GM20431 (cell line): ENCODE results near the gene SLC9A9.

Experiments used
- in situ Hi-C: fragments of 300-500 bp; cut with MseI, MboI; formaldehyde crosslinking; loops from one replicate; pipeline ENCODE4 v1.15.0; 2020; ENCODE audit warnings: low sequenced_read_pairs; ENCODE audit not compliant: unreplicated experiment

SLC9A9 gene

DNA sequence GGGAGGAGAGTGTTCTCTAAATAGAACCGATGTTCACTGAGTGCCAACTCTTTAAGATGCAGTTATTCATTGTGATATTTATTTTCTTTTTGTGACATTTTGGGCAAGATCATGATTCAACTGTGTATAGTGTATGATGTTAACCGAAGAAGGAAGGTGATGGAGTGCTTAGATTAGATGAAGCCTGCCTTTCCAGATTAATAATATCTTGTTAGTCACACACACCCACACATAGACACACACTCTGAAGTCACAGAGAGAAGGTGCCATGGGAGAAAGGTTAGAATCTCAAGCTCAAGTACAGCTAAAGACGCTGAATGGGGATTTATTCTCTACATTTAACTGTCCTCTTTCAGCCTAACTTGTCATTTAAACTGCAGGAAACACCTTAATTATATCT, 77.0 kb downstream of the SLC9A9 start:
- in situ Hi-C loops = no loop called here

DNA sequence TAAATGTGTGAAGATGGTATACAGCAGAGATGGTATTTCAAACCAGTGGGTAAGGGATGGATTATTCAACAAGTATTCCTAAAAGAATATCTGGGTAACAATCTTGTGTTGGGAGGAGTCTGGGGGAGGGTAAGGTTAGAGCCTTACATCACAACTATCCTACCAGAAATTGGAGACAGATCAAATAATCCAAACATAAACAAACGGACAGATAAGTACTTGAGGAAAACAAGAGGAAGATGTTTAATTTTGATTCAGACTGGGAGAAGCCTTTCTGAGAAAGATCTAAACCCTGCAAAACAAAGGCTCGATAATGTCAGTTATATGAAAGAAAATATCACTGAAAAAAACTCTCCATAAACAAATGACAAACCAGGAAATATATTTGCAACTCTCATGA, 77.9 kb downstream of the SLC9A9 start:
- in situ Hi-C loops = no loop called here

DNA sequence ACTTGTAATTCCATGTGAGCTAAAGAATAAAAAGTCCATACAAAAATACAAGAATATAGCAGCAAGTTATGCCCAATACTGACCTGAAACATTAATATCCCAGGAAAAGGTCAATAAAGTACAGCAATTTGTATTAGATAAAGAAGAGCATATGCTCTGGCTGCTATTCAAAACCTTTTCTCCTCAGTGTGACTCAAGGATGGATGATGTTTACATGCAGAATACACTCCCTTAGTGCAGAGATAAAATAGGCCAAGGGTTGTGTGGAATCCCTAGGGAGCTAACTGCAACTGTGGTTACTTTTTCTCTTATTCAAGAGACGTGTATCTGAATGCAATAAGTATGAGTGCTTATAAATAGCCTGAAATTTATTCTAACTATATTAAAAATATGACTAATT, 78.7 kb downstream of the SLC9A9 start:
- in situ Hi-C loops = no loop called here

DNA sequence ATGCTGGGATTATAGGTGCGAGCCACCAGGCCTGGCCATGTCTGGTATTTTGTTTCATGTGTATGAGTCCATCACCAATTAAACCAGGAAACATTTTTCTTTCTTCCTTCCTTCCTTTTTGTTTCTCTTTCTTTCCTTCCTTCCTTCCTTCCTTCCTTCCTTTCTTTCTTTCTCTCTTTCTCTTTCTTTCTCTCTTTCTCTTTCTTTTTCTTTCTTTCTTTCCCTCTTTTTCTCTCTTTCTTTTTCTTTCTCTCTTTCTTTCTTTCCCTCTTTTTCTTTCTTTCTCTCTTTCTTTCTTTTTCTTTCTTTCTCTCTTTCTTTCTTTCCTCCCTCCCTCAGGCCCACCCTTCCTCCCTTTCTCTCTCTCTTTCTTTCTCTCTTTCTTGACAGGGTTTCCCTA, 83.4 kb downstream of the SLC9A9 start:
- in situ Hi-C loops = no loop called here

DNA sequence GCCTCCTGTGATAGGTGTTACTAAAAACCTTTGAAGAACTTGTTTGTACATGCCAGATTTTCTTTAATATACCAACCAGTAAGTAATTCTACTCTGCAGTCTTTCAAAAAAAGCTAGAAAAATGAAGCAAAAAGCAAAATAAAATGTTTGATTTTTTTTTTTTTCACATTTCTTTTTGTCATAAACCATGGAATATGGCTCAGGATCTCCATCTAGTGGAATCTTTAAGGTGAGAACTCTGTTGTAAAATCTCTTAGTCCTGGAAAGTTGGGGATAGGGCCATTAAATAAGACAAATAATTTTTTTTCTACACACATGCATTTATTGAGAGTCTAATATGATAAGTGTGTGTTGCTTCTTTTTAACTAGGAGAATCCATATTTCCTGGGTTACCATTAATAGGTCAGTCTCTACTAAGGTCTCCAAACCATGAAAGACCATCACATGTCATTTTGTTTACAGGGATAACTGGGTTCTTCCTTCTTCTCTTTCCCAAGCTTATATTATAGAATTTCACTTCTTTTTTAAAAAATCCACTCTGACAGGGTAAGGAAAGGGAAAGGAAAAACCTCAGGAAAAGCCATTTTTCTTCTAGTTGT, 84.6 kb downstream of the SLC9A9 start:
- in situ Hi-C loops = no loop called here

DNA sequence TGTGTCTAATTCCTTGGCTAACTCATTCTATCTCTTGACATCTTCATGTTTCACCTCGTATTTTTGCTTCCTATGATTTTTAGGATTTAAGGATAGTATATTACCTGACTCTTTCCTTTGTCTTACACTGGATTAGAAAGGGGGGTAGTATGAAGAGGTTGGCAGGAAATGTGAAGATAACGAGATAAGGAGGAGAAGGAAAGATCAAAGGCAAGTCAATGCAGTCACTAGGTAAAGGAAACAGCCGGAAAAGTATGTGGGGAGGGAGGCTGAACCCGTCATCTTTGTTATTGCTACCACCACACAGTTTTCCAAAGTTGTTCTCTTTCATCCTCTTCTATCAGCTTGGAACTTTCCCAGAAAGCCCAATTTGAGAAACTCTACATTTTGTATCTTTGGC, 90.6 kb downstream of the SLC9A9 start:
- in situ Hi-C loops = no loop called here

DNA sequence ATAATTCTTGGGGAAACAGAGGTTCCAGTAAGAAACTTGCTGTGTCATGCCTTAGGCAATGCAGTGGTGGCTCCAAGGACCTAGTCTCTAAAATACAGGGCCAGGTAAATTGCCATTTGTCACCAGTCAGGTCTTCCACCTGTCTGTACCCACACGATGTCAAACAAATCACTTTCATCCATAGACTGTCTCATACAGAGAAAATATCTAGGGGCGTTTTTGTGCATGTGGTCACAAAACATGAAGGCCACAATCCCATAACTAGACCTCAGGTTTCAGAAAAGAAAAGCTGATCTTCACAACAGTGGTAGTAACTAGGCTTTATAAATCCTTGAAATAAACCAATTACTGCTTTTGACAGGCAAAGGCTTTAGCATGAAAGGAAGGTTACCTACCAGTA, 92.3 kb downstream of the SLC9A9 start:
- in situ Hi-C loops = no loop called here

DNA sequence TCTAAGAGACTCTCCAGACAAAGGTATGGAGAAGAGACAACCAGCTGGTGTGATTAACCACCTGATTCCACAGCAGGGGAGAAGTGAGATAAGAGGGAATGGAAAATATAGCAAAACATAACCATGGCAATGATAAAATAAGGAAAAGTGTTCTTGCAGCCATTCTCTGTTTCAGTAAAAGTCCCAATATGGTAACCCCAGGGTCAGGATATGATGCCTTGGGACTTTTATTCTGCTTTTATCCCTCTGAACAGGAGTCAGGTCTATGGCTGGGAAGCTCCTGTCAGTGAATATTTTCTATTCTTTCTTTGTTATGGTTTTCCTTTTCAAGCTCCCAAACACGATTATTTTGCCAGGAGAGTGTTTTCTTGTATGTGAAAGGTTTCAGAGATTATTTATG, 94.2 kb downstream of the SLC9A9 start:
- in situ Hi-C loops = no loop called here

DNA sequence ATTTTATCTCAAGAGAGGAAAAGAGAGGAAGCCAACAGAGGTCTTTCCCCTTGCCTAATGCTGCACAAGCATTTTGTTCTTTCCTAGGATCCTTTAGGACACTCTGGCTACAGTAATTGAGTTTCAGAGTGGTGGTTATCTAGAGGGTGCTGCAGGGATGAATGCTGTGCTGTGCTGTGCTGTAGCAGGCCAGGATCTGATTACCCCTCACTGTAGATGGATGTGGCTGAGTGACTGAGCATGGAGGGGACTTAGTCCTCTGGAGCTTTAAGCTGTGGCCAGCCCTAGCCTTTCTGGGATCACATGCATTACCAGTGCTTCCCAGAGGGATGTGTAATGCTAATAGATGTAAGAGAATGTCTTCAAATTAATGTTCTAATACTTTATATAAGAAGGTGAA, 94.8 kb downstream of the SLC9A9 start:
- in situ Hi-C loops = no loop called here

DNA sequence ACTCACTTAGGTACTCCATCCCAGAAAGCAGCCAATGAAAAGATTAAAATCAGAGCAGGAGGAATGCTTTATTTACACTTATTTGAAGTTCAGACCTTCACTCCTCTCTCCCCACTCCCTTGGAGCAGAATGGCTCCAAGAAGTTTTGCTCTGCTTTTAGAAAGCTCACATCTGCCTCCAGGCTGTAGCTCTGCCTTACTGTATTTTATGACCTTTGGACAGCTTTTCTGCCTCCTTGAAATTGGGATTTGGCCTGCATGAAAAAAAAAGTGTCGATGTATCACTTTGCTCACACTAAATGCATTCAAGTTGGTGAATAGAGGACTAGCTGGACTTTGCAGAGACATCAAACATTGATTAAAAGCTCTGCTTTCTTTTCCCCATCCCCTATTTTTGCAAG, 95.3 kb downstream of the SLC9A9 start:
- in situ Hi-C loops = no loop called here

DNA sequence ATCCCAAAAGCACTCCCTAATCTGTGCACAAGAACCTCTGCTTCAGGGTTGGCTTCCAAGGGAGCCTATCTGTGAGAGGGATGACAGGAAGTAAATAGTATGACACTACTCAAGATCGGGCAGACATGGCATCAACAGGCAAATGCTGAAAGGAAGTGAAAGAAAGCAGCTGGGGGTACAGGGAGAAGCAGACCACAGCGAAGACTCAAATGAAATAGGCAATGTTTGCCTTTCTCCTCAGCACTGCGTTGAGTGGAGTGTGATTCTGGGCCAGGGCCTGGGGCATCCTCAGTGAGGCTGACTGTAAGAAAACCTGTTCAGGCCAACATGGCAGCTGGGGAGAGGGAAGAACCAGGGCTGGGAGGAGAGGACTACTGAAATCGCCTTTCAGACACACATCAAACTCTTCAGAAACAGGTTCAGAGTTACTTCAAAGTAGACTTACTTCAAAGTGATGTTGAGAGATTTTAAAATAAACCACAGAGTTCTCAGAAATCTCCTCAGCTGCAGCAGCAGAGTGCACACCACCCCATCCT, 96.6 kb downstream of the SLC9A9 start:
- in situ Hi-C loops = no loop called here

DNA sequence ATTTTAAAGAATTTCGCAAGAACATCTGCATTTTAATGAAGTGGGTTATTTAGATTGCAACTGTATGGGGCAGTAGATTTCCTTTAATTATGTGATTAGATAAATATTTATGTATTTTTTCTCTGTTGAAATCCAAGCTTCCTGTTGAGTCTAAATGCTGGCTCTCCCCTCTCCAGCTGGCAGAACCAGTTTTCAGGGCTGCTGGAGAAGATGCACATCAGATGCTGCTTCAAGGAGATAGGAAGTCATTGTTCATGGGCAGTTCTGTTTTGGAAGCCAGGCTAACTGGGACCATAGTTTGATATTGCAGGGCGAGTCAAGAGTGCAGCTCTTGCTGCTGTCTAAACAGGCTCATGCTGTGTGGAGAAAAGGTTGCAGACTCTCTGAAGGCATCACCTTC, 97.4 kb downstream of the SLC9A9 start:
- in situ Hi-C loops = no loop called here

DNA sequence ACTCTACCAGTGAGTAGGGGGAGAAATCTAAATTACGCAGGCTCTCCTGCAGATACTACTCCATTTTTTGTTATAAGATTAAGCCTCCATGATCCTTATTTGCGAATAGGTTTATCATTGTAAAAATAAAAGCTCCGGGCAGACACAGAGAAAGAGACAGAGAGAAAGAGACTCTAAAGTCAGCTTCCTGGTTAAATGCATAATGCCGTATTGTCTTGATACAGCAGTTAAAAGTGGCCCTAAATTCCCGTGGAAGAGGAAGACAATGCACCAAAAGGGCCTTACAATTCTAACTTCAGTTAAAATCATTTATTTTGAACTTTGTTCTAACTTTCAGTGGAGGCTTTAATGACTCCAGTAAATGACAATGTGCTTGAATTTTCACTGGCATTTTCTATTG, 98.3 kb downstream of the SLC9A9 start:
- in situ Hi-C loops = no loop called here

DNA sequence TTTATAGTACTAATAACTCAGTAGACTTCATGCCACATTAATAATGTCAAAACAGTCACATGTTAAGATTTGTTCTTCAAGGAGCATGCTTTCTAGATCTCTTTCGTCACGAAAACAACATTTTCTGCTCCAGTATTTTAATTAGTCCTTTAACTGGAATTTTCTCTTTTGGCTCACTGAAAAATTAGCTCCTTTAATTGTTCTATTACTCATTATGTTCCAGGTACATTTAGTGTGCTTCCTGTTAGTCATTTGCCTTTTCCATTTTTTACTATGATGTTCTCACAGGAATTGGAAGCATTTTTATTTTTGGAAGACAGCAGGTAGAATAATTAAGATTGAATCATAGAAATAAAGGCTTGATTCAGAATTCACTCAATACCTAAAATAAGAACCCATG, 111.2 kb downstream of the SLC9A9 start:
- in situ Hi-C loops = no loop called here

DNA sequence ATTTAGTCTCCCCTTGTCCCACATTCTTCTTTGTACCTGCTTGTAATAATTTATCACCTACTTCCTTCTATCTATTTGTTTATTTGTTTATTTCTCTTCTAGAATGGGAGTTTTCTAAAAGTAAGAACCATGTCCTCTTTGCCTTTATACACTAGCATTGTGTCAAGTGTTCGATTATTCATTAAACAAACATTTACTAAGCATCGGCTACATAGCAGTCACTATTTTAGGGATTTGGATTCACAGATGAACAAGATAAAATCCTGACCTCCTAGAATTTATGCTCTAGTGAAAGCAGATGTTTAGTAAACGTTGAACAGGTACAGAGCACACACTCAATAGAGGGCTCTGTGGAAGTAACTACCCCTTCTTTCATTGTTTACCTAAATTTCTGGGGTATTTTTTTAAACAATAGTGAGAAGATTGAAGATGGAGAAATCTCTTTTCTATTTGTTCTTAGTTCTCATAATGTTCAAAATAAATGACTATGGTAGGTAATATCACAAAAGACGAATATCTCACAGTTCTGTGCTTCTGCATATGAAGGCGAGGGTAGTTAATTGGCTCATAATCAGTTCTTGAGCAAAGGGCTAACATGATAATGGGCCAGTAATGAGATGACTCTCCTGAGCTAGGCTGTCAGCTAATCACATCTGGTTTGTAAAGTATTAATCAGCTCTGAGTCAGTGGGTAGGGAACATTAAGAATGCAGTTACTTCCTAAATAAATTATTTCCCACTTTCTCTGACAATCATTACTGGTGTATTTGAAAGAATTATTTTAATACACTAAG, 111.9 kb downstream of the SLC9A9 start:
- in situ Hi-C loops = no loop called here

DNA sequence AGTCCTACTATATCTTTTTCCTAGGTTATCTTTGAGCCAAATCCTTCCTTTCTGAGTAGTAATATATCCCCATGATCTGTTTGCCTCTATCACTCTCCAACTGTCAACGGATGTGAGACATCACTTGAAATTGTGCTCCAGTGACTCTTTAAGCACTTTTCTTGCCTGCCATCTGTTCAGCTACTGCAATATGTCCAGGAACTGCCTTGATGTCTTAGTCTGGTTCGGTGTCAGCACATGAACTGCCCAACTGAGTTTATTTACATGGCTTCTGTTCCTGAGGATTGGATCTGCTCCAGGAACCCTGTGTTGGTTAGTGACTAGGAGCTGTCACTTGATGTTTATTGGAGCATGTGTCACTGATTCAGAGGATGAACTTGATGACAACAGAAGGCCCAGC, 116.5 kb downstream of the SLC9A9 start:
- in situ Hi-C loops = no loop called here

DNA sequence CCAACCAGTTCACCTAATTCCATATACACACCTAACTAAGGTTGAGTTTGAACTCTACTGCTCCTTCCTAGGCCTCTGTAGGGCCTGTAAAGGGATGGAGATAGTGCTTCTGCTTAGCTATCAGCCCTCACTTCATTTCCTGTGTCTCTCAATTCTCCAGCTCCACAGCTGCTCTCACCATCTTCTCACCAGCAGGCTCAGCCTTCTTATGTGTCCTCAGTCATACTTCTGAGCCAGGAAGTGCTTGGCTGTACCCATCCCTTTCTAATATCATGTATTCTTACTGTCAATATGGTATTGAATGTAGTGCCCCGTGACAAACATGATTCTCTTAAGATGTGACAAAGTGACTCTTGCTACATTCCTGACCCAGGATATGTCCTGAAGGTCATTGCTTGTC, 116.9 kb downstream of the SLC9A9 start:
- in situ Hi-C loops = no loop called here

DNA sequence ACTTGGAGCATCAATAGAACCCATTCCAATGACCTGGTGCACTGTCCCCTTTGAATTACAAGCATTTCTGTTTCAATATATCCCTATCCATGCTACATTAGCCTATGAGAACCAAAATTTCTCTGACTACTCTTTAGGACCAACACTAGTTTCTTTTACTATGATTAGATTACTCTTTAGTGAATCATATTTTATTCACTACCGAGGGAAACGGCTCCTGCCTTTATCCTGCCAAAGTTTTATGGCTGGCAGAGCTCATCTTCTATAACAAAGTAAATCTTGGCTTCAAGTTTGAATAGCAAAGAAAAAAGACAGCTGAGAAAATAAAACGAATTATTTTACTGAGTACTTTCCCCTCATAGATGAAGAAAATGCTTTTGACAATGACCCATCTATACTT, 120.9 kb downstream of the SLC9A9 start:
- in situ Hi-C loops = no loop called here

DNA sequence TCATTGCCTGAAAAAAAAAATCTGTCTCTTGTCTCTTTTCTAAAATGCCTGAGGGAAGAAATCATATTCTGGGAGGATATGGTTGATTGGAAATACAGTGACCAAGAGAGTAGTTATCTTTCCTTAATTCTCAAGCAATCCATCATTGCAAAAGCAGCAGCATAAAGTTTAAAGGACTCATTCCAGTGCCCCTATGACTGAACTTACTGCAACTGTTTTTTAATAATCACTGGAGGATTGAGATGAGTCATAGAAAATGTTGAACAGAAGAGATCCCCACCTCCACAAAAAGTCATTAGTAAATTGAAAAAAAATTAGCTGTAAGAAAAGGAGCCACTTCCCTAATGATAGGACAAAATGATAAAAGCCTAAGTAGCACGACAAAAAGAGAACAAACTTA, 121.5 kb downstream of the SLC9A9 start:
- in situ Hi-C loops = no loop called here

DNA sequence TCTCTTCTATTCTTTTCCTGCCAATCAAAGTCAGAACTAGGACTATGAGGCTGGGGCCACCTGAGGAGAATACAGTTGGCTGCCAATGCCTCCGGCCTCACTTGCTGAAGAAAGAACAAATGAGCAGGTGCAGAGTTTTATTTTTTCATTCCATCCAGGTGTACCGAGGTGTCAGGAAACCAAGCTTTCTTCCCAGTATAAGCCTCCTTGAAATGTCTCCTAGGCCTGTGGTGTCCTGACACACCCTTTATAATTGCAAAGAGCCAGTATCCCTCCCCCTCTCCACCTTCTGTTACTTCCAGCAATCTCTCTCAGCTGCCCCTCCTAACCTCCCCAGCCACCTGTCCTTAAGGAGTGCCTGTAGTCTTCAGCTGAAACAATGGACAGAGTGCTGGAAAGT, 127.9 kb downstream of the SLC9A9 start:
- in situ Hi-C loops = no loop called here

DNA sequence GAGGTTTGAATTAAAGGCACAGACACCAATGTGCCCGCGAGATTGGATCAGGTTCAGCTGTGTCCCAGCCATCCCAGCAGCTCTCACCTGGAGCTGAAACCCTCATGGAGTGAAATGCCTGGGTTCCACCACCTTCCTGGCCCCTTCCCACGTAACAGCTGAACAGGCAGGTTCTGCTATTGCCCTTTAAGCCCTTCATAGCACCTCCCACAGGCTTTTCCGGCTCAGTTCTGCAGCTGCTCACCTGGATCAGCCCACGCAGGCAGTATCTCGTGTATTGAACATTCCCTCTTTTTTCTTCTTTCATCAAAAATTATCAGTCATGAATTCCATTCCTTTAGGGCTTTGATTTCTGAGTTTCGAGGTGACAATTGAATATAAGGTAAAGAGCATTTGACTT, 129.8 kb downstream of the SLC9A9 start:
- in situ Hi-C loops = no loop called here

DNA sequence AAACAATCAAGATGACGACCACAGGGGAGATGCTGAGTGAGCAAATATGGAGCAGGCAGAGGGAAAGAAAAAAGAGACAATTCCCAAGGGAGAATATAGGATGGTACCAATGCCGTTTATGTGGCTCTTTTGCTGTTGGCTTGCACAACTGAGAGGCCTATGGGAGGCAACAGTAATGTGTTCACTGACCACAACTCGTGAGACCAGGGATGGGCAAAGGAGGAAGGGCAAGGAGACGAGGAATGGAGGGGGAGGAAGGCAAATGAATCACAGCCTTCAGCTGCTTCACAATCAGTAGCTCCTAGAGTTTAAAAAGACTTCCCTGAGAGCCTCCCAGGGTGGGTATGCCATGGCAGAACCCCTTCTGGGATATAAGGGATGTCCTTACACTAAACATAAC, 131.5 kb downstream of the SLC9A9 start:
- in situ Hi-C loops = no loop called here
